GM21723 (cell line): ENCODE results near the gene BRME1.
"Not testable (repeated sequence)": the region's sequence is repeated elsewhere in the genome, so short reads cannot be mapped to it uniquely, and the experiment has no call there.

Experiments used
- ATAC-seq: cut with Tn5 transposase; IDR thresholded peaks from one replicate; pipeline ENCODE4 v1.9.1; 2021; ENCODE audit warnings: mild to moderate bottlenecking, moderate library complexity; ENCODE audit not compliant: unreplicated experiment

BRME1 gene

DNA sequence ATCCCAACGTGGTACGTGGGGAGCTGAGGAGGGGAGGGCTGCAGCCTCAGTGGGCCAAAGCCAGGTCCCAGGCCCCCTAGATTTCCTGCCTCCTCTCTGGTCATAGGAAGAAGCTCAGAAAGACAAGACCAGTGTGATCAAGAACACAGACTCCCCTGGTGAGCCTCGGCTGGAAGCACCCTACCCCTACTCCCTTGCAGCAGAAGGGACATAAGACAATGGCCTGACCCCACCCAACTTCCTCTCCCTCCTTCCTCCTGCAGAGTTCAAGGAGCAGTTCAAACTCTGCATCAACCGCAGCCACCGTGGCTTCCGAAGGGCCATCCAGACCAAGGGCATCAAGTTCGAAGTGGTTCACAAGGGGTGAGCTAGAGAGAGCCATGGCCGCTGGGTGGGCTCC lies 20.8 kb upstream of the BRME1 start:
- no peak for ATAC-seq

DNA sequence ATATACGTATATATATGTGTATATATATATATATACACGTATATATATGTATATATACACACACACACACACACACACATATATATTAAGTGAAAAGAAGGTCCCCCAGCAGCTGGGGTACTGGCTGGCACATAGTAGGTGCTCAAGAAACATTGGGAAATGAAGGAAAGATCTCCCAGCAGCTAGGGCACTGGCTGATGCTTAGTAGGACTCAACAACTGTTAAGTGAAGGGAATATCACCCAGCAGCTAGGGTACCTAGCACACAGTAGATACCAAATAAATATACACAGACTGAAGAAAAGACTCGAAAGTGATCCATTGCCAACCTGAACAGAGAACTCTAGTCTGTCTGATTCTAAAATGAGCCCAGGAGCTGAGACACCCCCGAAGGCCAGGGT lies 20.1 kb upstream of the BRME1 start:
- no peak for ATAC-seq

DNA sequence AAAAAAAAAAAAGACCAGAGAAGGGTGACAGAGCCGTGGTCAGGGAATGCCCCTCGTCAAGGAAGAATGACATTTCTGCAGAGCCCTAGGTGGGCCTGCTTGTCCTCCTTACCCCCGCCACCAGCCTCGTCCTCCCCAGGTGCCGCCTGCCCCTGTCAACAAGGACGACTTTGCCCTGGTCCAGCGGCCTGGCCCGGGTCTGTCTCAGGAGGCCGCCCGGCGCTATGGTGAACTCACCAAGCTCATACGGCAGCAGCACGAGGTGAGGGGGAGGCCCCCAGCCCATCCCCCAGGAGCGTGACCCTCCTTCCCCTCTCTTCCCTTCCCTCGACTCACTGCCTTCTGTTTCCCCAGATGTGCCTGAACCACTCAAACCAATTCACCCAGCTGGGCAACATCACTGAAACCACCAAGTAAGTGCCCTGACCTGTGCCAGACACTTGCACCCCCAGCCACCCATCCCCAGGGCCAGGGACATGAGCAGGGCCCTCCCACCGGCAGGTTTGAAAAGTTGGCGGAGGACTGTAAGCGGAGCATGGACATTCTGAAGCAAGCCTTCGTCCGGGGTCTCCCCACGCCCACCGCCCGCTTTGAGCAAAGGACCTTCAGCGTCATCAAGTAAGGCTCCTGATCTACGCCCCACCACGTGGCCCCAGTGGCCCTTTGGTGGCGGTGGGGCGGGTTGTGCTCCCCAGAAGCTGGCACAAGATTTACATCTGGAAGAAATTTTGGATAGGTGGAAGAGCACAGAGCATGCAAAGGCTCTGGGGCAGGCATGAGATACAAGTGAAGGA lies 17.5 kb upstream of the BRME1 start:
- no peak for ATAC-seq

DNA sequence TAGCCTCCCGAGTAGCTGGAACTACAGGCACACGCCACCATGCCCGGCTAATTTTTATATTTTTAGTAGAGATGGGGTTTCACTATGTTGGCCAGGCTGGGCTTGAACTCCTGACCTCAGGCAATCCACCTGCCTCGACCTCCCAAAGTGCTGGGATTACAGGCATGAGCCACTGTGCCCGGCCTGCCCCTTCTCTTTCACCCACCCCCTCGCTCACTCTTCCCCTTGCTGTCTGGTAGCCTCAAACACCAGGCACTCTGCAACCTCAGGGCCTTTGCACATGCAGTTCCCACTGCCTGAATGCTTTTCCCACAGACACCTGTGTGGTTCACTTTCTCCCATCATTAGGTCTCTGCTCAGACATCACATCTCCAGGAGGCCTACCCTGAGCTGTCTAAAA lies 16.2 kb upstream of the BRME1 start:
- not testable (repeated sequence) for ATAC-seq

DNA sequence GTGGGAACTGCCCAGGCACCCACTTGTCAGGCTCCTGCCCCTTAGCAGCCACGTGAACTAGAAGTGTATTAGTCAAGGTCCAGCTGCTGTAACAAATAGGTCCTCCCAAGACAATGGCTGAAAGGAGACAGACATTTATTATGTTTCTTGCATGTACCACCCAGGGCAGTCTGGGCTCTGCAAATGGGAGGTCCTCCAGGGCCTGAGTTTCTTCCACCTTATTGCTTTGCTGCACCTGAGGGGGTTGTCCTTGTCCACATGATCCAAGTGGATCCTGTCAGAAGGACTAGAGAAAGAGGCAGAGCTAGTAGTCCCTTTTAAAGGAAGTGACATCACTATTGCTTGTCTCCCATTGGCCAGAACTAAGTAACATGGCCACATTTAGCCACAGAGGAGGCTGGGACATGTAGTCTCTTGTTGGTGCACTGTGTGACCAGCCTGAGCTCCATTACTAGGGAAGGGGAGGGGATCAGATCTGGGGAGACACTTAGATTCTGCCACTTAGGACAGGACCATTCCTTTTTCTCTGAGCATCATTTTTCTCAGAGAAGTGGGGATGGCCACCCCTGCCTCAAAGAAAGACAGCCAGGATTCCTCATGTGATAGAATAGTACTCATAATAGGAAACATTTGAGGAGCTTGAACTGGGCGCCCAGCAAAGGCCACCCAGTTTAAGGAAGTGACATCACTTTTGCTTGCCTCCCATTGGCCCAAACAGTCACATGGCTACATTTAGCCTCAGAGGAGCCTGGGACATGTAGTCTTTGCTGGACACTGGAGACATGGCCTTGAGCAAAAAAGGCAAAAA lies 15.2 kb upstream of the BRME1 start:
- no peak for ATAC-seq

DNA sequence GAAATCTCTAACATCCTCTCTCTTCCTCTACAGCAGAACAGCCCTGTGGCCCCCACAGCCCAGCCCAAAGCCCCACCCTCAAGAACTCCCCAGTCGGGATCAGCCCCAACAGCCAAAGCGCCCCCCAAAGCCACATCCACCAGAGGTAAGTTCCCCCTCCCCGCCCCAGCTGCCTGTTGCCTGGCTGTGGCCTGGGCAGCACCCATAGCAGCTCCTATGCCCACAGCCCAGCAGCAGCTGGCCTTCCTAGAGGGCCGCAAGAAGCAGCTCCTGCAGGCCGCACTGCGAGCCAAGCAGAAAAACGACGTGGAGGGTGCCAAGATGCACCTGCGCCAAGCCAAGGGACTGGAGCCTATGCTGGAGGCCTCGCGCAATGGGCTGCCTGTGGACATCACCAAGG lies 14.6 kb upstream of the BRME1 start:
- ATAC-seq, result no peak

DNA sequence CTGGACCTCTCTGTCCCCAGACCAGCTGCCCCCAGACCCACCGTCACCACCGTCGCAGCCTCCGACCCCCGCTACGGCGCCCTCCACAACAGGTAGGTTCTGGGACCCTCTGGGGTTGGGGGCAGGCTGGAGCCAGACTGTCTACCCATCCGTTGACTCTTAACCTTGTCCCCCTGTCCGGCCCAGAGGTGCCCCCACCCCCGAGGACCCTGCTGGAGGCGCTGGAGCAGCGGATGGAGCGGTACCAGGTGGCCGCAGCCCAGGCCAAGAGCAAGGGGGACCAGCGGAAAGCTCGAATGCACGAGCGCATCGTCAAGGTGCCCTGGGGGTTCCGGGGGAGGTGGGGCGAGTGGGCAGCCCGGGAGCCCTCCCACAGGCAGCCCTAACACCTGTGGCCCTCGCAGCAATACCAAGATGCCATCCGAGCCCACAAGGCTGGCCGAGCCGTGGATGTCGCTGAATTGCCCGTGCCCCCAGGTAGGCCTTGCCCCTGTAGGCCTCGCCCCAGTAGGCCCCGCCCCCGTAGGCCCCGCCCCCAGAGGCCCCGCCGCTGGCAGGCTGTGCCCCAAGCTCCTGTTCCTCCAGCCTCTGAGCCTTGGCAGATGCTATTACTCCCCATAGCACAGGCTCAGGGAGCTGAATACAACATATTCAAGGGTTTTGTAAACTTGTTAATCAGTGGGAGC lies 13.0 kb upstream of the BRME1 start:
- no peak for ATAC-seq

DNA sequence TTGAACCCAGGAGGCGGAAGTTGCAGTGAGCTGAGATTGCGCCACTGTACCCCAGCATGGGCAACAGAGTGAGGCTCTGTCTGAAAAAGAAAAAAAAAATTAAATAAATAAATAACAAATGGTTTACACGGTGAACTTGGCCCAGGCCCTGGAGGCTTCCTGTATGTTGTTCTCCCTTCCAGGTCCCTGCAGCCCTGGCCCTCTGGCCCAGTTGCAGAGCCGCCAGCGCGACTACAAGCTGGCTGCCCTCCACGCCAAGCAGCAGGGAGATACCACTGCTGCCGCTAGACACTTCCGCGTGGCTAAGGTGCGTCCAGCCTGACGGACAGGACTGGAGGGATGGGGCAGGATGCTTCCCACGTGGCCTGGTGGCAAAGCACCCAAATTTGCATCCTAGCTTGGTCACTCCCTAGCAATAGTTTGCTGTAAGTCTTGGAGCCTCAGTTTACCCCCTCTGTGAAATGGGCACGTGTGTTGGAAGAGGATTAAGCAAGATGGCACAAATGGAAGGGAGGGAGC lies 12.0 kb upstream of the BRME1 start:
- ATAC-seq, result no peak

DNA sequence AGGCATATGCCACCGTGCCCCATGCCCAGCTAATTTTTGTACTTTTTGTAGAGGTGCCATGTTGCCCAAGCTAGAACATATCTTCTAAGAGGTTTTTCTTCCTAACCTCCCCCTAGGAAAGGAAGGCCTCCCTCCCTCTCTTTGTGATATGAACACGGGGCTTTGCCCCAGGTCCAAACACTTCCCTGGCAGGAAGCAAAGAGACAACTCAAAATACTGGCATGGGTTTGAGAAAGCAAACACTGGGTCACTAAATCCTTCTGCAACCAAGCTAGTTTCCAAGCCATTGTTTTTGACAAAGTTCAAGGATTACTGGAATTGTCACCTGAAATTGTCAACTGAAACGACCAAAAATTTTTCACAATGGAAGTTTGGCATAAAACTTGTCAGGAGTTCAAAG lies 8.9 kb upstream of the BRME1 start:
- ATAC-seq, result no peak

DNA sequence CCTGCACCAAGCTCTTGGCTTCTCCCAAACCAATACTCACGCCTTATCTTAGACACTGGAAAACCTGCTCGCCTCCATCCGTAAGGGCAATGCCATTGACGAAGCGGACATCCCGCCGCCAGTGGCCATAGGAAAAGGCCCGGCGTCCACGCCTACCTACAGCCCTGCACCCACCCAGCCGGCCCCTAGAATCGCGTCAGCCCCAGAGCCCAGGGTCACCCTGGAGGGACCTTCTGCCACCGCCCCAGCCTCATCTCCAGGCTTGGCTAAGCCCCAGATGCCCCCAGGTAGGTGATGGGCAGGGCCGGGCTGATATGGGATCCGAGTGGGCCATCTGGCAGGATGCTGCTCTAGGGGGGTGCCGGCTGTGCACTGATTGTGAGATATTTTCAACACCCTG lies 7.4 kb upstream of the BRME1 start:
- ATAC-seq, result no peak

DNA sequence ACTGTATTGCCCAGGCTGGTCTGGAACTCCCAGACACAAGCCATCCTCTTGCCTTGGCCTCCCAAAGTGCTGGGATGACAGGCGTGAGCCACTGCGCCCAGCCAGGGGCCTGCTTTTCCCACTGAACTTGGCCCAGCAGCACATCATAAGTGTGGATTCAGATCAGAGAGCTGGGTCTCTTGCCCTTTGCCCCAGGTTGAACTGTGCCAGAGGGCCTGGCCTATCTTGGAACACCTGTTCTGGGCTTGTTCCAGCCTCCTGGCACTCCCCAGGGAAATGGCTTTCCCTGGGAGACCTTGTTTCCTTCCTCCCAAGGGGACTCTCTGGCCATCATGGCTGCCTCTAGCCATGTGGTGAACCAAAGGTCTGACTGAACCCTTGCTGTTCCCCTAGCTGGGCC lies 3.5 kb upstream of the BRME1 start:
- ATAC-seq, result no peak

DNA sequence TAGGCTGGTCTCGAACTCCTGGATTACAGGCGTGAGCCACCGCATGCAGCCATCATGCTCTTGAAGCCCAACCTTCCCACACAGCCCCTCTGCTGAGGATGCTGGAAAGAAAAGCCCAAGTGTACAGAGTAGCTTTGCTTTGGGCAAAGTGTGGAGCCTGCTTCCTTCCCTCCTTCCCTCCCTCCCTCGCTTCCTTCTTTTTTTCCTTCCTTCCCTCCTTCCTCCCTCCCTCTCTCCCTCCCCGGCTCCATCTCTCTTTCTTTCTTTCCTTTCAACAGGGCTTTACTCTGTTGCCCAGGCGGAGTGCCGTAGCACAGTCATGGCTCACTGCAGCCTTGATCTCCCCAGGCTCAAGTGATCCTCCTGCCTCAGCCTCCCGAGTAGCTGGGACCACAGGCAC lies 2.8 kb upstream of the BRME1 start:
- ATAC-seq, result no peak

DNA sequence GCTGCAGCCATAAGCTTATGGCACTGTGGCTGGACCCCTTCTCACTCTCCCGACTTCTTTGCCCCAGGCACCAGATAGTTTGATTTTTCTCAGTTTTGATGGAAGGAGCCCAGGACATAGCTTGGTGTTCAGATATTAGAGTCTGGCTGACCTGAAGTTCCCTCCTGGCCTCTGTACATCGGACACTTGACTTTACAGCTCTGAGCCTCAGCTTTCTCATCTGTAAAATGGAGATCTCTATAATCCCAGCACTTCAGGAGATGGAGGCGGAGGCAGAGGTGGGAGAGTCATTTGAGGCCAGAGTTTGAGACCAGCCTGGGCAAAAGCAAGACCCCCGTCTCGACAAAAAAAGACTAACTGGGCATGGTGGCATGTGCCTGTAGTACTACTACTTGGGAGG lies 993 bp upstream of the BRME1 start:
- no peak for ATAC-seq

DNA sequence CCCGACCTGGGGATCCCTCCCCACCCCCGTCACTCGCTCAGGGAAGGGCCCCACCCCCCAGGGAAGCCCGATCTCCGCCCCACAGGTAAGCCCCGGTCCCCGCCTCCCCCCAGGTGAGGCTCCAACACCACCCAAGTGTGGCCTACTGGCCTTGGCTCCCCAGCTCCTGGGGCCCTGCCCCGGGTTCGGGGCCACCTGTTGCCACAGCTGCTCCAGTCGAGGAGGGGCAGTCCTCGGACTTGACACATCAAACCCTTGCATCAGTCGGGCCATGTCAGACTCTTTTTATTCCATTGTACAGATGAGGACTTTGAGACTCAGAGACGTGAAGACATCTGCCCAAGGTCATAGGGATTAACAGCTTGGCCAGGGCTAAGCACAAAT lies 596 bp upstream of the BRME1 start:
- ATAC-seq, result peak; percentile 31

DNA sequence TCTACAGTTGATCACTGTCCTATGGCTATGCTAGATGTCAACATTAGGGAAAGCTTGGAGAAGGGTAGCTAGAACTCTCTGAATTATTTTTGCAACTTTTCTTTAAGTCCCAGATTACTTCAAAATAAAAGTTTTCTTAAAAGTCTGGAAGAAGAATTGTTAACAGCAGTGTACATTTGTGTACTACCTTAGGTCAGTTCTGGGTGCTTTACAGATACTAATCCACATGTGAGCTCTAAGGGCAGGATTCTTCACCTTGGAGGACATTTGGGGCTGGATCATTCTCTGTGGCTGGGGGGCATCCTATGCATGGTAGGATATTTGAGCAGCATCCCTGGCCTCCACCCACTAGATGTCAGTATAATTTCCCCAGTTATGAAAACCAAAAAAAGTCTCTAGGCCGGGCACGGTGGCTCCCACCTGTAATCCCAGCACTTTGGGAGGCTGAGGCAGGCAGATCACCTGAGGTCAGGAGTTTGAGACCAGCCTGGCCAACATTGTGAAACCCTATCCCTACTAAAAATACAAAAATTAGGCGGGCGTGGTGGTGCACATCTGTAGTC lies 2.8 kb downstream of the BRME1 start:
- no peak for ATAC-seq

DNA sequence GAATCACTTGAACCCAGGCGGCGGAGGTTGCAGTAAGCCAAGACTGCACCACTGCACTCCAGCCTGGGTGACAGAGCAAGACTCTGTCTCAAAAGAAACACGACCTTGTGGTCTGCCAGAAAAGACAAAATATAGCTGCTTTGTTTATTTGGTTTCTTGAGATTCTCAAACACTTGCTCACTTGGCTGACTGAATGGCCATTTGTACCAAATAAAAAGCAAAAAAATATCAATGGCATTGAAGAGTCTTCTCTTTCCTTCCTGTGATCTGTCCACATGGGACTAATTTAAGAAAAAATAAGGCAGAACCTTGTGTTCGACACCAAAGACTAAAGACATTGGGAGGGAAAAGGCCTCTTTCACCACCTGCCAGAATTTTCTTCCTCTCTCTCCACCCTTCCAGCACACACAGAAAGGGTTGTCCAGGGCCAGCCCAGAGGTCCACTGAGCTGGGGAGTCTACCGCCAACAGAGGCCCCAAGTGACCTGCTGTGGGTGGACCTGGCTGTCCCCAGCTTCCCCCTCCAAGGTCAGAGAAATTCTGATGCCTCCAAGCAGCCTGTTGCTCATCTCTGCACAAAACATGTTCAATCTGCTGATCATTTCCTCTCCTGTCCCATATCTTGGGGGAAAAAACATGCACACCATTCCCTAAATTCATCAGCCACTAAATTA lies 5.9 kb downstream of the BRME1 start:
- ATAC-seq, result no peak

DNA sequence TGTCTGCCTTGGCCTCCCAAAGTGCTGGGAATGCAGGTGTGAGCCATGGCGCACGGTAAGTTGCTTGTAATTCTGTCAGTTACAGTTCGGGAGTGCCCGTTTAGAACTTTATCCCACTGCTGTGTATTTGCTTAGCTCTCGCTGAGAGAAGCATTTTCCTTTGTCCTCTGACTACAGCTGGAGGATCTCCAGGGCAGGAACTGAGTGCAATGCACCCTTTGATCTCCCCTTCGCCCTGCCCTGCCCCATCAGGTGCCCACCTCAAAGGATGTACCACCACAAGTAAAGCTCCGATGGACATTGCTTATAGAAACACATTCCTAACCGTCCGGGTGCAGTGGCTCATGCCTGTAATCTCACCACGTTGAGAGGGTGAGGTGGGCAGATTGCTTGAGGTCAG lies 6.5 kb downstream of the BRME1 start:
- ATAC-seq, result no peak

DNA sequence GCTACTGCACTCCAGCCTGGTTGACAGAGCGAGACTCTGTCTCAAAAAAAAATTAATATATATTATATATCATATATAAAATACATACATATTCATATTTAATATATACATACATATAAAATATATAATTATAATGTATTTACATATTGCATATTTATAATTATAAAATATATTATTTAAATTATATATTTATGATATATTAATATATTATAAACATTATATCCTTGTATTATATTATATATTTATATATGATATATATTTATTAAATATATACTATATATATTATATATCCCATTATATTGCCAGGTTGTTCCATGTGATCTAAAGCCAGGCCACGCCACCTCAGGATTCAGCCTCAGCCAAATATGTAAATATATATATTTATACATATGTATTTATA lies 9.7 kb downstream of the BRME1 start:
- no peak for ATAC-seq

DNA sequence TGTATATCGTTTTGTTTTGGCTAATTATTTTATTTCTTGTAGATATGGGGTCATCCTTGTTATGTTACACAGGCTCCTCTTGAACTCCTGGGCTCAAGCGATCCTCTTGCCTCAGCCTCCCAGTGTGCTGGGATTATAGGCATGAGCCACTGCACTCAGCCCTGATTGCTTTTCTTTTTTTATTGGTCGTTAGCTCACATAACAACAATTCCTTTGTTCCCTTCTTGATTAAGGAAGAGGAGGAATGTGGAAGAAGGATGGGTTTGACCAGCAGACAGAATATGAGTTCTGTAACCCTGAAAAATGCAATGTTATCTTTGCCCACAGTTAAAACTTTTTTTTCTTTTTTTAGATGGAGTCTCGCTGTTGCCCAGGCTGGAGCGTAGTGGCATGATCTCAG lies 11.4 kb downstream of the BRME1 start:
- no peak for ATAC-seq

DNA sequence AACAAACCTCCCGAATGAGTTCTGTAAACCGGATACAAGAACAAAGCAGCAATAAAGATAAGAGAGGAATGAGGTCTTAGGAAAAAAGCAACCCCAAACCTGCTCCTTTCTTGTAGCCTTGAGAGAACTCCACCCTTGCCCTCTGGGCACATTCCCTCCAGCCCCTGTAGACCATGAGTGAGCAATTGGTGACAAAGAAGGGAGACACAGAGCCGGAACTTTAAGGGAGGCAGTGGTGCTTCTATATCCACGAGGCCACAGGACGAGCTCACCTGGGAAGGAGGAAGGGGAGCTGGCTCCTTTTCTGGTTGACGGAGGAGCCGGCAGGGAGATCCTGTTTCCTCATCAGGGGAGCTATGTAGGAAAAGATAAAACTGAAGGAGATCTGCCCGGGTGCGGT lies 13.0 kb downstream of the BRME1 start:
- no peak for ATAC-seq

DNA sequence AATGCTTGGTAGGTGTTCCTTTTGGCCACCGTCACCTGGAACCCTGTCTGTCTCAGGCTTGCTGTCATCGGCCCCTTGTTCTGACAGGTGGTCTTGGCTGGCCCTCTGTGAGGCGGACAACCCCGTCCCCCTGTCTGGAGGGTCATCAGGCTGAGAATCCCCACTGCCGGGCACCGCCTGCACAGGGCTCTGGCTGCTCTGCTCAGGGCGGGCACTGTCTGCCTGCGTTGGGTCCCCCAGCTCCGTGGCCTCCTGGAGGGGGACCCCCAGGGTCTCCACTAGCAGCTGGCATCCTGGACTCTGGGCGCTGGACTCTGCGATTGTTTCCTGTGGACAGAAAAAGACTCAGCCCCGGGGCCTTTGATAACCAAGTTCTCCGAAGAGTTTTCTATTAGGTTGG lies 15.8 kb downstream of the BRME1 start:
- no peak for ATAC-seq
